LNCaP clone FGC (cell line): ENCODE results near the gene DUSP12.

ENCODE experiments used
- DNase-seq: peaks from one replicate; pipeline ENCODE4 v3.0.0-alpha.2; 2011; ENCODE audit warnings: low read depth
- H3K4me3 ChIP-seq: 2 replicates; pipeline ENCODE4 v1.5.1; 2011; ENCODE audit warnings: mild to moderate bottlenecking, low read depth, low read length, control low read depth
- CTCF ChIP-seq: IDR thresholded peaks from 2 replicates; pipeline ENCODE4 v1.5.1; 2012; ENCODE audit warnings: mild to moderate bottlenecking; ENCODE audit not compliant: control insufficient read depth, insufficient read depth; ENCODE audit errors: extremely low read depth

DUSP12 gene

GRCh38 chr1:161728376-161729226 is 21.0 kb upstream of the DUSP12 start:
- DNase-seq, result no peak
- TF ChIP-seq CTCF, result no peak
- no peak overlapping the region for H3K4me3 ChIP-seq

GRCh38 chr1:161730050-161730564 is 19.5 kb upstream of the DUSP12 start:
- no peak for TF ChIP-seq CTCF
- DNase-seq, result no peak
- no peak overlapping the region for H3K4me3 ChIP-seq

GRCh38 chr1:161731241-161731640 is 18.3 kb upstream of the DUSP12 start:
- DNase-seq, result no peak
- TF ChIP-seq CTCF, result no peak
- H3K4me3 ChIP-seq, result no peak overlapping the region

- no peak for DNase-seq
- no peak for TF ChIP-seq CTCF
- H3K4me3 ChIP-seq, result no peak overlapping the region
Observed at GRCh38 chr1:161731981-161732718, 17.4 kb upstream of the DUSP12 start.

- H3K4me3 ChIP-seq, result no peak overlapping the region
- no peak for TF ChIP-seq CTCF
- DNase-seq, result no peak
Observed at GRCh38 chr1:161733526-161733925, 16.1 kb upstream of the DUSP12 start.

- TF ChIP-seq CTCF, result no peak
- no peak overlapping the region for H3K4me3 ChIP-seq
- DNase-seq, result no peak
Observed at GRCh38 chr1:161735837-161736236, 13.7 kb upstream of the DUSP12 start.
